Fibroblast of skin of left quadriceps (primary cell): ENCODE measurements around the gene IQGAP1.
"Not testable (repeated sequence)": the region's sequence is repeated elsewhere in the genome, so short reads cannot be mapped to it uniquely, and the experiment has no call there.

Source experiments
- DNase-seq, 2 experiments: peaks; one replicate each; pipeline ENCODE4 v3.0.0-alpha.2; 2013; ENCODE audit warnings: low read depth in 2 of 2

Gene IQGAP1

DNA sequence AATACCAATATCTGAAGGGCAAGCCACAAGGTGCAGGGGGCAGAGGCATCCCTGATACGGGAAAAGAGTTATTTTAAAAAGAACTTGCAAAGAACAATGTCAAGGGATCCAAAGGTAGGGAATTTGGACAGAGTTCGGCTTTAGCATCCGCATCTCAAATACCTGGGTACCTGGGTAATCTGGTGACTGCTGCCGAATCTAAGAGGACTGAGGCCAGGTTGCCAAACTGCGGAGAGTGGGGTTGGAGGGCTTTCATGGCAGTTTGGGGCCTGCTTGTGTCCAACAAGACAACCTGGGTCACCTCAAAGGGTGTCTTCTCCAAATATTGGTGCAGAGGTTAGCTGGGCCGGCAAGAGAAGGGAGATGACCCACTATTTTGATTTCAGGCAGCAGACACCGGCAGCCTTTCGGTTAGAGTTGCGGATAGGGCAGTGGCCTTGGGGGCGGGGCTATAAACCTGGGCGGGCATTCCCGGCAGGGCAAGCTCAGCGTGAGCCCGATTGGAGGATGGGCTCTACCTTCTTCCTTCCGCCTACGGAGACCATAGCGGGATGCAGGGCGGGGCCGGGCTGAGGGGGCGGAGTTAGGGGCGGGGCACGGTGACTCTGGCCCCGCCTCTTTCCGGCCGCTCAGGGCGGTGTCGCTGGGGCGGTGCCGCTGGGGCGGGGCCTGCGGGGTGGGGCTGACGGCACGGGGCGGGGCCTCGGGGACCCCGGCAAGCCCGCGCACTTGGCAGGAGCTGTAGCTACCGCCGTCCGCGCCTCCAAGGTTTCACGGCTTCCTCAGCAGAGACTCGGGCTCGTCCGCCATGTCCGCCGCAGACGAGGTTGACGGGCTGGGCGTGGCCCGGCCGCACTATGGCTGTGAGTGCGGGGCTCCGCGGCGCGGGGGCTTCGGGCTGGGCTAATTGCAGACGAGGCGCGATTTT is at the start of gene IQGAP1:
IQGAP1 (plus strand) TSS at position 709 of the 928 bp plus-strand sequence; CDS start at position 809, 100 bp downstream.
- DNase-seq: peak; percentile 90 to 91

GRCh38 chr15:90338532-90338931 is 49.5 kb upstream of the IQGAP1 start:
- DNase-seq: no peak

GRCh38 chr15:90340345-90340744 is 47.7 kb upstream of the IQGAP1 start:
- DNase-seq: no peak

GRCh38 chr15:90343302-90343790 is 44.7 kb upstream of the IQGAP1 start:
- DNase-seq: no peak

GRCh38 chr15:90344662-90345061 is 43.4 kb upstream of the IQGAP1 start:
- DNase-seq: no peak

DNA sequence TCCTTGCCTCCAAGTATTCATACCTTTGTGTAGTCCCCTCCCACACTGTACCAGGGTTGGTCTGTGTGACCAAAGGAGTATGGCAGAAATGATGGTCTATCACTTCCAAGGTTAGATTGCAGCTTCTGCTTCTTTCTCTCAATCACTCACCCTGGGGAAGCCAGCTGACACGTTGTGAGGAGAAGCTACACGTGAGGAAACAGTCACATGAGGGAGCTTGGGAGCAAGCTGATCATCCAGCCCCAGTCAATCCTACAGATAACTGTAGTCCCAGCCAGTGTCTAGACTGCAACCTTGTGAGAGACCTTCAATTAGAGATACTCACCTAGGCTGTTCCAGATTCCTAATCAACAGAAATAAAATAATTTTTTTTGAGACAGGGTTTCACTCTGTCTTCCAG is 42.2 kb upstream of the IQGAP1 start:
- DNase-seq: no peak

DNA sequence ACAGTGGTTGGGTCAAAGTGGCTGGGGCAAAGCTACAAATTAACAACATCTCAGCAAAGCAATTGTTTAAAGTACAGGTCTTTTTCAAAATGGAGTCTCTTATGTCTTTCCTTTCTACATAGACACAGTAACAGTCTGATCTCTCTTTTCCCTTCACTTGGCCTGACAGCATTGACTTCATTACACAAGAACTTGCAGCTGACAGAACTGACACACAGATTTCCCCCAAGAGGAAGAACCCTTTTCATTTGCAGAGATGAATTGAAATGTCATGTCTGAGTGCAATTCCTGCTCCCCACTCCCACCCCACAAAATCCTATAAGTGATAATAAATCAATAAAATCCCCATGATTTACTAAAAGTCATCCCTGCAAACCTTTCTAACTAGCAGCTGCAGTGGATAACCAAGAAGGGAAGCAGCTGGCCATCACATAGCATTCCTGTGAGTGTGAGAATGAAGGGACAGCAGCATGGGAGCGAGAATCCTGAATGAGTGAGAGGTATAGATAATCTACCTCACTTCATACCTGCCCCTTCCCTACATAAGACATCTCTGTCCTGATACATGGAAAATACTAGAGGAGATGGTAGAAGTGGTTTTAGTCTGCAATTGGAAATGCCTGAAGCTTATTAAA is 40.5 kb upstream of the IQGAP1 start:
- DNase-seq: not testable (repeated sequence)

GRCh38 chr15:90348456-90348855 is 39.6 kb upstream of the IQGAP1 start:
- DNase-seq: no peak

GRCh38 chr15:90349072-90349471 is 39.0 kb upstream of the IQGAP1 start:
- DNase-seq: no peak

DNA sequence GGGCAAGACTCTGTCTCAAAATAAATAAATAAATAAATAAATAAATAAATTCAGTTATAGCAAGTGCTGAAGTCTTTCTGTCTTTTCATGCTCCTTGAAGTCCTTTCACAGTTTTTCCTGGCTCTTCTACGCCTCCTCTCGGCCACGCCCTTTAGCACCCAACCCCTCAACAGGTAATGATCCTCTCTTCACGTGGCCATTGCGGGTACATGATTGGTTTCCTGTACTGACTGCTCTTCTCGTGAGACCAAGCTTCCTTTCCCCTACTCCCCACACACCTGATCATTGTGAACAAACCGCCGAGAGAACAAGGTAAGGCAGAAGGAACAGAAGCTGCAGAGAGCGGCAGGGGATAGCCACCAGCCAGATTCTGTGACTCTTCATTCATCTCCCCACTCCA is 38.2 kb upstream of the IQGAP1 start:
- DNase-seq: no peak

DNA sequence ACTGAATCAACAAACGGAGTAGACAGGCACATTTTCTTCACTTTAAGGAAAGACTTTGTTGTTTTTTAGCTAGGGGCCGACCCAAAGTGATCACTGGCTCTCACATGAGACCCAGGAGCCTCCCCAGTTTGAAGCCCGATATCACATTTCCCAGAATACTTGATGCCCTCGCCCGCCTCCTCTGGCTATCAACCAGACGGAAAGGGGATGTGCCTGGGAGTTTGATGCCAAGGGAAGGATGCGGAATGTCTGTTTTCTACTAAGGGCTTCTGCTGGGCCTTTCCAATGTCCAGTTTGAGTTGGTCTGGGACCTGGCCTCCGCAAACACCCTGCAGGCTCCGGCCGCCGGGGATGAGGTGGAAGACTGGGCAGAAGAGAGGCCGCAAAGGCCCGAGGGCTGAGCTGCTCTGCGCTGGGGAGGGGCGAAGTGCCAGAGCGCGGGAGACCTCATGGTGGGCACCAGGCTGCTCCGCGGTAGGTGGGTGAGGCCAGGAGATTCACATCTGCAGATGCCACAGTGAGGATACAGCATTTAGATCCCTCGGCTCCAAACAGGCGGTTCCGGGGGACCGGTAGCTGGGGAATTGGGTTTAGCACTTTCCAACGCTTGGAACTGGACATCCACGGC is 36.4 kb upstream of the IQGAP1 start:
- no peak for DNase-seq

DNA sequence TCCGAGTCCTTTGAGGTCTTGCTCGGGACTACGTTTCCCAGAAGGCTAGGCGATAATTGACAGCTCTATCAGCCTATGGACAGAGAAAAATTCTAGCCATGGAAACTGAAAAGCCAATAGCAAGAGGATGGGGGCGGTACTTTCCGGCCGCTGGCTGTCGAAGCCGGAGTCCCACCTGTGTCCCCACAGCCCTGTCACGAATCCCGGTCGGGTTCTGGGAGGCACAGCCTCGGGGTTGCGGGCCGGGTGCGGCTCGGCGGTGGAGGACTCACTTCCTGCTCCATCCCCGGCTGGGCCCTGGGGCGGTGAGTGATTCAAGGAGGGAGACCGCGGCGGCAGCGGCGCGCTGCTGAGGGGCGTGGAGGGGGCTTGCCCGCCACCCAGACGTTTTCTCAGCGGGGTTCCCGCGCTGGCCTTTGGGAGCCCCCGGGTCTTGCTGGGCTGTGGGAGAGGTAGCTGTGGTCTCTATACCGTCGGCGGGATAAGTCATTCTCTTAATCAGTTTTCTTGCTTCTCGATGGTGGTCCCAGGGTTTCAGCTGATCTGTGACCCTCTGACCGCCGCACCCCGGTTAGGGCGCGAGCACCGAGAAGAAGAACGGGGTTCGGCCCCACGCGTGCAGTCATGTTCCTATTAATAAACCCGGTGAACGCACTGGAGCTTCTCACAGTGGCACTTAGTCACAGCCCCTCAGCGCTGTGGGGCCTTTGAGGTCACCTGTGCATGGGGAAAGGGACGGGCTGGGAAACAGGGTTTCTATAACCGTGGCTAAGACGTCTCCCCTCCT is 35.7 kb upstream of the IQGAP1 start, which contains the start of gene ZNF774:
ZNF774 (plus strand) TSS at position 178 of the 787 bp plus-strand sequence. CDS start 2,377 bp downstream, outside the sequence.
- peak; percentile 90 to 92 for DNase-seq

DNA sequence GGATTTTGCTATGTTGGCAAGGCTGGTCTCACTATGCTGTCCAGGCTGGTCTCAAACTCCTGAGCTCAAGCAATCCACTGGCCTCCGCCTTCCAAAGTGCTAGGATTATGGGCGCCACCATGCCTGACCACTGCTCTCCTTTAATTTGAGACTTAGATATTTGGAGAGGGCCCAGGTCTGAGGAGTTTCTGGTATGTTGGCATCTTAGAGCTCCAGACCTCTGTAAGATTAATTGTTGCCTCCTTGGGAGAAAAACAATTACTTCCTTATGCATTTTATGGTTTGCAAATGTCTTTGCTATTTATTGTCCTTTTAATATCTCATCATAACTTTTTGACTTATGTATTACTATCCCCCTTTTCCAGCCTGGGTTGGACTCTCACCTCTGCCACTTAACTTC is 33.1 kb upstream of the IQGAP1 start:
- no peak for DNase-seq

DNA sequence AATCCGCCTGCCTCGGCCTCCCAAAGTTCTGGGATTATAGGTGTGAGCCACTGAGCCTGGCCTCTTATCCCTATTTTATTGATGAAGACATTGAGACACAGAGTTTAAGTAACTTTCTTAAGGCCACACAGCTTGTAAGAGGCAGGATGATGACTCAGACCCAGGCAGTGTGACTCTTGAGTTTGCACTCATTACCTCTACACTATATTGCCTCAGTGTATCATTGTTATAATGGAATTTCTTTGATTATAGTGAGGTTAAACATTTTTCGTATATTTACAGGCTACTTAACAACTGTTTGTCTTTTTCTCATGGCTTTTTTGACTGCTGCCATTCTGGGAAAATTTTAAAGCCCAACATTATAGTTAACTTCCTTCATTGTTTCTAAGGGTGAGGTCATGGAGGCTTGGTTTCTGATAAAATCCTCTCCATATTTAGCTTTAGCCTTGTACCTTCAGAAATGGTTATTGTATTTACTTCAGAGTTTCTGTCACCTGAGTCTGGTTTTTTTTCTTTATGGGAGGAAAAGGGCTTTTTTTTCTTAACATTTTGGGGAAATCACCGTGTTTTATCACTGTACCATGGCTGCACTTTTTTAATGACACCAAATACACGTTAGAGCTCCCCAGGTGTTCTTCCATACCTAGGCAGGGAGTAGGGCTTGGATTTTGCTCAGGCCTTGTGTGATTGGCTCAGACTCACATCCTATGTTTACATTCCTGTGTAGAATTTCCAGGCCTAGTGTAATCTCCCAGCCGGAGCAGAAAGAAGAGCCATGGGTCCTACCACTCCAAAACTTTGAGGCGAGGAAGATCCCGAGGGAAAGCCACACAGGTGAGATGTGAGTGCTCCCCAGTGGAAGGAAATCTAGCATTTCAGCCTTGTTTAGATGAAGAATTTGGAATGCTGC is 29.7 kb upstream of the IQGAP1 start:
- no peak for DNase-seq

GRCh38 chr15:90360746-90361145 is 27.3 kb upstream of the IQGAP1 start:
- DNase-seq: no peak

GRCh38 chr15:90362936-90363212 is 25.2 kb upstream of the IQGAP1 start:
- peak; percentile 70 to 72 for DNase-seq

DNA sequence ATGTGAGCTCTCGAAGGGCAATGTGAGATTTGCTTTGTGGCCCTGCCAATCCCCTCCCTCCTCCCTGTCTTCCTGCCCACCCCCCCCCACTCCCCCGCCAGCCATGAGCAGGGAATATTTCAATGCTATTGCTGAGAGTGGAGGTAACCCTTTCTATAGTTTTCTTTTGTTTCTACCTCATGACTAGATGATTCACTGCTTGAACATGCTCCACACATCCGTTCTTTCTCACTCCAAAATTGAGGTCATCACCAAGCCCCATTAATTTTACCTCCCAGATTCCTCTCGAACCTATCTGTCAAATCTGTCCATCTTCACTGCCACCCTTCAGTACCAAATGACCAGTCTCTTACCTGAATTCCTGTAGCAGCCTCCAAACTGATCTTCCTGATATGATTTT is 23.8 kb upstream of the IQGAP1 start:
- peak in 1 of 2 experiments; percentile 40 for DNase-seq

- no peak for DNase-seq
Measured at GRCh38 chr15:90365414-90366055, 22.5 kb upstream of the IQGAP1 start.

DNA sequence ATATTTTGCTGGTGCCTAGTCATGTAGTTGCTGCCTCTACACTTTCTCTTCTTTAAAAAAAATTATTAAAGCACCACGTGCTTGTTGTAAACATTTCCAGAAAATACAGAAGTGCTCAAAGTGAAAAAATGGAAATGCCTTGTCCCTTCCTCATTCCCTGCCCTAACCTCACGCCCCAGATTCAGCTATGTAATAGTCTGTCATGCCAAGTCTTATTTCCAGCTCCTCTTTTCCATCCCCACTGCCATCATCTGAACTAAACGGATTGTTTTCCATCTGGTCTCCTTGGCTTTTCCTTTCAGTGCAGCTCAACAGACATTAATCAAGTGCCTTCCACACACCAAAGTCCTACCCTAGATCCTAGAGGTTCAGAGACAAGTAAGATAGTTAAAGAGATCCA is 20.5 kb upstream of the IQGAP1 start:
- no peak for DNase-seq

- no peak for DNase-seq
Measured at GRCh38 chr15:90375071-90375470, 13.0 kb upstream of the IQGAP1 start.
